ENCODE measurements around the gene OPTC.
A peak's percentile ranks its signal among the peaks of the same experiment; 100 is the strongest.

OPTC gene

GRCh38 chr1:203491664-203492063, 2.3 kb upstream of the OPTC start:
- no peak for DNase-seq (ENCODE audit: low read depth in 2 of 2)

GRCh38 chr1:203492082-203492747, 1.7 kb upstream of the OPTC start:
- no peak for DNase-seq (ENCODE audit: low read depth in 2 of 2)

DNA sequence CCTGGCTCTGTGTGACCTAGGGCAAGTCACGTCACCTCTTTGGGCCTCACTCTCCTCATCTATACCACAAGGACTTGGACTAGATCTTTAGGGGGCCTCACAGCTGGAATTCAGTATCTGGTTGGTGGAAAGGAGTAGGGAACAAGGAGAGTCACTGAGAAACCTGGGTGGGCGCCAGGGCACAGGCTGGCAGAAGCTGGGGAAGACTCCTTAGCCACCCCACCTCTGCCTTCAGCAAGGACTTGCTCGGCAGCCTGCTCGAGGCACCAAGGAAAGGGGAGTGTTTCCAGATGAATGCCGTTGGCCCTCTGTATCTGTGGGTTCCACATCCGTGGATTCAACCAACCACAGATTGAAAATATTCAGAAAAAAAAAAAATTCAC, 1.2 kb upstream of the OPTC start:
- no peak for DNase-seq (ENCODE audit: low read depth in 2 of 2)

DNA sequence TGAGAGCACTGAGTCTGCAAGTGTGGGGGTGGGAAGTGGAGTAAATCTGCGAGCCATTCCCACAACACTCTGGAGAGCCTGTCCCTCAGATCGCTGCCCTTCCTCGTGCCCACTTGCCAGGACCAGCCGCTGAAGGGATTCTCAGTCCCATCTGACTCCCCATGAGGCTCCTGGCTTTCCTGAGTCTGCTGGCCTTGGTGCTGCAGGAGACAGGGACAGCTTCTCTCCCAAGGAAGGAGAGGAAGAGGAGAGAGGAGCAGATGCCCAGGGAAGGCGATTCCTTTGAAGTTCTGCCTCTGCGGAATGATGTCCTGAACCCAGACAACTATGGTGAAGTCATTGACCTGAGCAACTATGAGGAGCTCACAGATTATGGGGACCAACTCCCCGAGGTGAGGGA, 1.9 kb downstream of the OPTC start:
- DNase-seq (ENCODE audit: low read depth in 2 of 2), result no peak

GRCh38 chr1:203497269-203497777, 3.4 kb downstream of the OPTC start:
- DNase-seq (ENCODE audit: low read depth in 2 of 2), result no peak

GRCh38 chr1:203499643-203500278, 5.8 kb downstream of the OPTC start:
- DNase-seq (ENCODE audit: low read depth in 2 of 2), result no peak

- DNase-seq (ENCODE audit: low read depth in 2 of 2), result no peak
Measured at GRCh38 chr1:203500279-203500678, 6.3 kb downstream of the OPTC start.

- no peak for DNase-seq (ENCODE audit: low read depth in 2 of 2)
Measured at GRCh38 chr1:203503836-203504235, 9.9 kb downstream of the OPTC start.

DNA sequence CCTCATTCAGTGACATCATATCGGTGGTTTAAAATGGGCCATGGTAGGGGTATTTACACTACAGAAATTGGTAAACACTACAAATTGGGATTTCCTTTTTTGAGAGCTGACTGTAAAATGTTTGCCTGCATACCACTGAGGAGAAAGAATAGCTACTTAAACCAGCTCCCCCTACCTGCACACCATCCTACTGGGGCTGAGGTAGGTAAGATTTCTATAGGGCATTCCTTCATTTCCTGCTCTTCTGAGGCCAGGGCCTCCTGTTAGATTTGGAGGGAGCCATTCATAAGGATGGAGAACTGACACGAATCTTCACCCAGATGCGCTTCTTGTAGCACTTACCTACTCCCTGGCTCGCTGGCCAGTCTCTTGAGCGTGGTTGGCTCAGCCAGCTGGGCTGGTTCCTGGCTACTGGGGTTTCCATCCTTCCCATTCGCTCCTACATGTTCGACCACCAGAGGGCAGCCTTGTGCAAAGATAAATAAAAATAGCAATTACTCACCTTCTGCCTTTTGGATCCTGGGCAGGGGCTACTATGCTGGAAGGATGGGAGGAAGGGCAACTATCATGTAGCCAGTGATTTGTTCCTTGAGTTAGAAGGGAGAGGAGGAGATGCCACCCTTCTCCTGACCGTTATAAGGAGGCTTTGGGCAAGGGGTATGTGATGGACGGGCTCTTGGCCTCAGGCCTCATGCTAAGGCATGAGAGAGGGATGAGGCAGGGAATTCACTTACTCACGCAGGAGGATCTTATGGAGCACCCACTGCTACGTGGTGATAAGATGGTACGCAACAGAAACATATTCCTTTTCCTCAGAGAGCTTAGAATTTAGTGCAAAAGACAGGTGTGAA, 10.7 kb downstream of the OPTC start:
- peak; percentile 57 to 68 for DNase-seq (ENCODE audit: low read depth in 2 of 2)

DNA sequence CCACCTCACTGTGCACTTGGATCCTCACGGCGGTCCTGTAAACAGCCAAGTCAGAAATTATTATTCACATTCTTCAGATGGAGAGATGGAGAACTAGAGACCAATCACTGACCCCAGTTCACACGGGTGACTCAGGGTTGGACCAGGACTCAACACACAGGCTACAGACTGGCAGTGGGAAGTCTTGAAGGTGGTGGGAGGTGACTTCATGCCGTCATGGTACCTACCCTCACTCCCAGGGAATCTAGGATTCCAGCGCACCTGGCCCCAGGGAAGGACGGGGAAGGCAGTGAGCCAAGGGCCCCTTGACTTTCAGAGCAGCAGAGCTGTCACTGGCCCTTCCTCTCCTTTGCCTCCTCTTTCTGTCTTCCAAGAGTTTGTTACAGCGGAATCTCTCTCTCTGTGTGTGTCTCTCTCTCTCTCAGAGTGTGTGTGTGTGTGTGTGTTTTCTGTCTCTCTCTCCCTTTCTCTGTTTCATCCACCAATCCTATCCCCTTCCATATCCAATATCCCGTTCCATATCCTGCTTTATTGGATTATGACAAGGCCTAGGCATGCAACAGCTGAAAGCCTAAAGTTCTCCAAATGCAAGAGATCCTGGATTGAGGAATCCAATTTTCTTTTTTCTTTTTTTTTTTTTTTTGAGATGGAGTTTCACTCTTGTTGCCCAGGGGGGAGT, 11.7 kb downstream of the OPTC start:
- no peak for DNase-seq (ENCODE audit: low read depth in 2 of 2)

DNA sequence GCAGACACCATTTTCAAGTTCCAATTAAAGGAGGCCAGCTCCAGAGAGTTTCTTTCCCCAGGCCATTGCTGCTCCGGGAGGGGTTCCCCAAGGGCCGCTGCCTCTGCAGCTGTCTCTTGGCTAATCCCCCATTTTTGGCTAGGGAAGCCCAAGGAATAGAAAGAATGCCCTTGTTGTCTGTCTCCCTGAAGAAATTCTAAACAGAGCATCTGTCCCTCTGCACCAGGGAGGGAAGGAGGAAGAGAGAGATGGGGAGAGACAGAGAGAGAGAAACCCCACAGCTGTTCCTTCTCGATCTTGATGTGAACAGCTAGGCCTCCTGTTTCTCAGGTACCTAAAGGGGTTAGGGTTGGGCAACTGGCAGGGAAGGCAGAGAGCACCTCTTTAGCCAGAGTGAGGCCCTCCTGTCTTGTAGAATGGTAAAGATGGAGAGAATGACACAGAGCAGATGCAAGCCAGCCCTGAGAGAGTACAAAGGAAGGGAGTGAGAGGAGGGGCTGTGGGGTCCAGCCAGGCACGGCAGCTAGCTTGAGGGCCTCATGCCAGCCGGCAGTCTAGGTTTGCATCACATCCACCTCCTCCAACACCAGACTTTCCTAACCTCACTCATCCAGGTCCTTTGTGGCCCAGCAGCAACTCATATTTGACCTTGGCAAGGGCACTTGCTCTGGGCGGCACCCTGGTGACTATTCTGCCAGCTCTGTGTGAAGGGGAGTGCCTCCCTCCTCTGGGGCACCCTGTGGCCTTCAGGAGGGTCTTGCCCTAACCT, 13.1 kb downstream of the OPTC start:
- no peak for DNase-seq (ENCODE audit: low read depth in 2 of 2)

DNA sequence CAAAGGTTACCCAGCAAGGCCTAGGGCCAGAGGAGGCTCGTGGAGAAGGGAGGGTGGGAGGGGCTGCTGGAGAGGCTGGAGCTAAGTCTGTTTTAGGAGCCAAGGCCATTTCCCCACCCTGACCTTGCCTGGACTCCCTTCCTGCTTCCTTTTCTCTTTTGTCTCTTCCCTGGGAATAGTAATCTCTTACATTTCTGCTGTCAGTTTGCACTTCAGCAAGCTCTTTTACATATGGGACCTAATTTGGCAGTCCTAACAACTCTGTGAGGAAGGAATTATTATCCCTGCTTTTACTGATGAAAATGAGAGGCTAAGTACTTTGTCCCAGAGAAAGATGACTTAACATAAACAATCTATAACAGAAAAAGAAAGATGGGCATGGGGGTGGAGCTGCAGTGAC, 13.8 kb downstream of the OPTC start:
- DNase-seq (ENCODE audit: low read depth in 2 of 2), result no peak

GRCh38 chr1:203508463-203509073, 14.6 kb downstream of the OPTC start:
- DNase-seq (ENCODE audit: low read depth in 2 of 2), result no peak

- no peak for DNase-seq (ENCODE audit: low read depth in 2 of 2)
Measured at GRCh38 chr1:203509135-203509534, 15.2 kb downstream of the OPTC start.

- DNase-seq (ENCODE audit: low read depth in 2 of 2), result no peak
Measured at GRCh38 chr1:203511513-203511912, 17.6 kb downstream of the OPTC start.

DNA sequence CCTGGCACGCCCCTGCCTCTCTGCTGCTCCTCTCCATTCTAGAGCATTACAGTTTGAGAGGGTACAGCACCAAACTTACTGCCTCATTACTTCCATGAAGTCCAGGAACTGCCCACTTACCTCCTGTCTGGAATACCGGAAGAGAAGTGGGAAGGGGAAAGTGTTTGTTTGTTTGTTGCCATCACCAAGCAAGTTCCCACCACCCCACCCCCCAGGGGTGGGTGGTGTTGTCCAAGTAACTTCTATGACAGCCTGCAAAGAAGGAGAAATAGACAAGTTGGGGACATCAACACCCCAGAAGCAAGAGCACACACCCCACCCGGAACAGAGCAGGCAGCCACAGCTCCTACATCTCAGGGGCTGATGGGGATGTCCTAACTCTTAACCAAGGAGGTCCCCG, 18.0 kb downstream of the OPTC start:
- no peak for DNase-seq (ENCODE audit: low read depth in 2 of 2)

GRCh38 chr1:203512517-203512847, 18.5 kb downstream of the OPTC start:
- no peak for DNase-seq (ENCODE audit: low read depth in 2 of 2)

DNA sequence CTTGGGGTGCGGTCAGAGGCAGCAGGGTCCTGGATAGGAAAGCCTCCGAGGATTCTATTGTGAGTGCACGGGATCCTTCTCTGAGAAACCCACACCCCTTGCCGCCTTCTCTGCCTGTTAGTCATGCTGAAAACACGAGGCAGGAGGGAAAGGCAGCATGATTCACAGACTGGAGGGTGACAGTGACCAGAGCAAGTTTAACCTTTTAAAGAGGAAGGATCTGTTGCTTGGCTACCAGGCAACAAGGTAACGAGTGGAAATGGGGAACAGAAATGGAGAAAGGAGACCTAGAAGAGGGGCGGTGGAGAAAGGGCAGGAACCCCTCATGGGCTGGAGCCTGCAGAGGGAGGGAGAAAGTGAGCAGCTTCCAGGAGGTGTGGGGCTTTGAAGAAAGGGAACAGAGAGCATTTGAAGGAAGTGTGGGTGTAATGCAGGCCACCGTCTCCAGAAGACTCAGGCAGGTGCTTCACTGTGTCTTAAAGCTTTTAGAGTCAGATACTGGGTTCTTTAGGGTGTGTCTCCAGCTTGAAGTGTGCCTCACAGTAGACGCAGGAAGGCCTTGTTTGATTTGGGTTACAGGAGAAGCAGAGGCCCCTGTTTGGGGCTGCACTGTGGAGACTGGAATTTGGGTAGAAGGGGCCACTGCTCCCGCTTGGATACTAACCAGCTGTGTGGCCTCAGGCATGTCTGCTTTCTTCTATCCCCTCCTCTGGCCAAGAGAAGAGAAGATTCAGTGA, 19.1 kb downstream of the OPTC start:
- DNase-seq (ENCODE audit: low read depth in 2 of 2), result peak in 1 of 2 donors; percentile 18

DNA sequence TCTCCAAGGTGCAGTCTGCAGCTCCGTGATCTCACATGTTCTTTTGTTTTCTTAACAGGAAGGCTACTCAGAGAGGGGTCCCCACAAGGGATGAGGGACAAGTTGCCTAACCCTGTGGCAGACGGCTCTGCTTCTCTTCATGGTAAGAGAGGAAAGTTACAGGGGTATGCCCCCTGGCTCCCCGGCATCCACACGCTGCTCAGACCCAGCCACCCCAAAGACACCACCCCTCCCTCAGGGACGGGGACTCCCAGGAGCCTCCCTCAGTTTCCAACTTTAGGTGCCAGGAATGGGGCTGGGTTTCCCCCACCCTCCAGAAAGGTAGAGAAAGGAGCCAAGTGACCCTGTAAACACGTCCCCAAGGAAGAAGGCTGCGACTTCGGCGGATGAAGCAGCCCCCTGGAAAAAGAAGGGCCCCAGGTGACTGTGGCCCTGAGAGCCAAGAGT, 19.7 kb downstream of the OPTC start:
- no peak for DNase-seq (ENCODE audit: low read depth in 2 of 2)

DNA sequence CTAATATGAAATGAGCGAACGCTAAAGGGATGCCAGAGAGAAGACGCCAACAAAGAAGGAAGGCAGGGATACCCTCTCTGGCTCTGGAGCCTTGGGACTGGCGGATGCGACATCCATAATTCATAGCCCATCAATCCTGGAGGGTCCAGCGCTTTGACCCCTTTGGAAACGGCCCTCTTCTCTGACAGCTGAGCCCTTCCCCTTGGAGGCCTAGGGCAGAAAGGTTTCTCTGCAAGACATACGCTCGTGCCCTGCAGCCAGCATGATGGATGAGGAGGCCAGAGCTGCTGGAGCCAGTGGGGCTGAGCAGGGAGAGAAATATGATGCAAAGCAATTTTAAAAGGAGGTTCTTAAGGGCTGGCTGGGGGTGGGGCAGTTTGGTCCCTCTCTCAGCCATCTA, 22.2 kb downstream of the OPTC start:
- no peak for DNase-seq (ENCODE audit: low read depth in 2 of 2)

Data from stimulated activated CD8-positive, alpha-beta memory T cell treated with anti-CD3 and anti-CD28 coated beads, Interleukin-2, amount 100 ng/mL, for 48 hours (primary cell).